Smooth muscle cell (in vitro differentiated cells): ENCODE results near the gene RBP4. TPM values are rescaled to one million over a fixed set of nuclear protein-coding genes. Genes with fewer than 3 reads are reported as not detected.

ENCODE experiments used
- DNase-seq: peaks from one replicate; lab custom pipeline; 2025; ENCODE audit not compliant: unreplicated experiment; lab: John Stamatoyannopoulos, UW
- H2AFZ ChIP-seq: fragments of 200-600 bp; sonication (generic); 2 replicates; pipeline ENCODE4 v1.6.0; 2016; ENCODE audit warnings: antibody characterized with exemption, low read depth, mild to moderate bottlenecking
- H3F3A ChIP-seq: fragments of 200-600 bp; sonication (generic); 2 replicates; pipeline ENCODE4 v1.6.0; 2017; ENCODE audit warnings: antibody characterized with exemption, low read depth
- H3K27ac ChIP-seq: fragments of 200-600 bp; sonication (generic); 2 replicates; pipeline ENCODE4 v1.5.1; 2016; ENCODE audit warnings: low read depth, mild to moderate bottlenecking
- H3K27me3 ChIP-seq: fragments of 200-600 bp; sonication (generic); 2 replicates; pipeline ENCODE4 v1.6.1; 2016; ENCODE audit warnings: low read depth, mild to moderate bottlenecking
- H3K36me3 ChIP-seq: fragments of 200-600 bp; sonication (generic); 2 replicates; pipeline ENCODE4 v1.5.1; 2016; ENCODE audit warnings: low read depth
- H3K4me1 ChIP-seq: fragments of 200-600 bp; sonication (generic); 2 replicates; pipeline ENCODE4 v1.5.1; 2016; ENCODE audit warnings: low read depth
- H3K4me2 ChIP-seq: fragments of 200-600 bp; sonication (generic); 2 replicates; pipeline ENCODE4 v1.6.0; 2016; ENCODE audit warnings: mild to moderate bottlenecking
- H3K4me3 ChIP-seq: fragments of 200-600 bp; sonication (generic); 2 replicates; pipeline ENCODE4 v1.5.1; 2016; ENCODE audit warnings: mild to moderate bottlenecking
- H3K79me2 ChIP-seq: fragments of 200-600 bp; sonication (generic); 2 replicates; pipeline ENCODE4 v1.6.0; 2016; ENCODE audit warnings: low read depth, mild to moderate bottlenecking
- H3K9ac ChIP-seq: fragments of 200-600 bp; sonication (generic); 2 replicates; pipeline ENCODE4 v1.6.0; 2016; ENCODE audit warnings: low read depth
- H3K9me3 ChIP-seq: fragments of 200-600 bp; sonication (generic); replicated peaks from 2 replicates; pipeline ENCODE4 v1.5.1; 2016; ENCODE audit warnings: low read depth
- H4K20me1 ChIP-seq: fragments of 200-600 bp; sonication (generic); 2 replicates; pipeline ENCODE4 v1.6.0; 2016; ENCODE audit warnings: low read depth
- WGBS: methylation state at CpG from one replicate; pipeline ENCODE4 v1.1.7; 2016; ENCODE audit warnings: low lambda C conversion rate; 5-methylcytosine and 5-hydroxymethylcytosine counted together
- polyA plus RNA-seq: library from polyadenylated mRNA; unstranded; fragments of >200 nt; fragmentation: Nextera tagmentation; extraction: Ambion mirVana; gene quantifications from 2 replicates; pipeline ENCODE4 v1.2.1, GENCODE V29; 2016
- total RNA-seq: library from RNA; depleted of rRNA; stranded (reverse); fragments of >200 nt; gene quantifications from 2 replicates; pipeline ENCODE4 v1.2.3, GENCODE V29; 2014
- TF ChIP-seq, protein P1 (sequence below): fragments of 200-600 bp; sonication (generic); IDR thresholded peaks from 2 replicates; pipeline ENCODE4 v1.5.1; 2017; ENCODE audit warnings: borderline replicate concordance, mild to moderate bottlenecking, antibody characterized with exemption; ENCODE audit not compliant: insufficient read depth, poor library complexity, severe bottlenecking

RBP4 gene
- 1.2 TPM in 1 of 2 replicates, not detected in the other for total RNA-seq
- polyA plus RNA-seq = 0.37 and 1.1 TPM in 2 replicates

- Histone ChIP-seq H3K27ac (no peak within 1 kb of the TSS), H3K4me1 (peaks cover 14% of the 10 kb centered on the region), H3K4me3 (peak within 1 kb of the TSS; percentile 48), H3K36me3 (no peaks in the 10 kb centered on the region), H3K9ac (no peak within 1 kb of the TSS), H2AFZ (no peak within 1 kb of the TSS), H3K4me2 (peak within 1 kb of the TSS; percentile 93), H3K79me2 (no peaks in the 10 kb centered on the region), H4K20me1 (no peaks in the 10 kb centered on the region), H3K27me3 (peaks cover 70% of the 10 kb centered on the region), H3K9me3 (no peaks in the 10 kb centered on the region), H3F3A (no peaks in the 10 kb centered on the region)
- 4% methylated on average over 49 of the region's 63 CpGs for WGBS
- TF ChIP-seq, protein P1, sequence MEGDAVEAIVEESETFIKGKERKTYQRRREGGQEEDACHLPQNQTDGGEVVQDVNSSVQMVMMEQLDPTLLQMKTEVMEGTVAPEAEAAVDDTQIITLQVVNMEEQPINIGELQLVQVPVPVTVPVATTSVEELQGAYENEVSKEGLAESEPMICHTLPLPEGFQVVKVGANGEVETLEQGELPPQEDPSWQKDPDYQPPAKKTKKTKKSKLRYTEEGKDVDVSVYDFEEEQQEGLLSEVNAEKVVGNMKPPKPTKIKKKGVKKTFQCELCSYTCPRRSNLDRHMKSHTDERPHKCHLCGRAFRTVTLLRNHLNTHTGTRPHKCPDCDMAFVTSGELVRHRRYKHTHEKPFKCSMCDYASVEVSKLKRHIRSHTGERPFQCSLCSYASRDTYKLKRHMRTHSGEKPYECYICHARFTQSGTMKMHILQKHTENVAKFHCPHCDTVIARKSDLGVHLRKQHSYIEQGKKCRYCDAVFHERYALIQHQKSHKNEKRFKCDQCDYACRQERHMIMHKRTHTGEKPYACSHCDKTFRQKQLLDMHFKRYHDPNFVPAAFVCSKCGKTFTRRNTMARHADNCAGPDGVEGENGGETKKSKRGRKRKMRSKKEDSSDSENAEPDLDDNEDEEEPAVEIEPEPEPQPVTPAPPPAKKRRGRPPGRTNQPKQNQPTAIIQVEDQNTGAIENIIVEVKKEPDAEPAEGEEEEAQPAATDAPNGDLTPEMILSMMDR = no peak
- no peak for DNase-seq
Measured at GRCh38 chr10:93601146-93601773, at the start of gene RBP4. TSS of gene RBP4 (minus strand) at chr10:93601235. CDS start at chr10:93601028, 207 bp downstream.

DNA sequence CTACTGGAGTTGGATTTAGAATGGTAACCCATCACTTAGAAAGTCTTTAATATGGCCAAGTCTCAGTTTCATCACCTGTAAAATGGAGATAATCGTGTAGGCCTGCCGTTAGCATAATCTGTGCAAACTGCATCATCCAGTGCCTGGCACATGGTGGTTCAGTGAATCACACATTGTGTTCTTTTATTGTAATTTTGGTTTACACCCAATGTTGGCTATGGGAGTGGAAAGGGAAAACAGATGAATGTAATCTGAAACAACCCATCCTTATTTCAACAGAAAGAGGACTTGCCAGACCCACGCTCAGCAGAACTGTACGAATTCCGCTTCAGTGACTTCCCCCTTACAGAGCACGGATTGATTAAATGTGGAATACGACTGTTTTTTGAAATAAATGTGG lies 38.8 kb upstream of the RBP4 start:
- H3K9ac ChIP-seq = no peak overlapping the region
- no peaks in the 10 kb centered on the region for H3K79me2 ChIP-seq
- no peak overlapping the region for H2AFZ ChIP-seq
- no peak overlapping the region for H3K27ac ChIP-seq
- TF ChIP-seq, protein P1 = no peak
- no peak overlapping the region for H3K4me3 ChIP-seq
- H3K27me3 ChIP-seq = no peaks in the 10 kb centered on the region
- H3K9me3 ChIP-seq = no peaks in the 10 kb centered on the region
- no peaks in the 10 kb centered on the region for H3K4me1 ChIP-seq
- no peaks in the 10 kb centered on the region for H4K20me1 ChIP-seq
- DNase-seq = no peak
- WGBS = 93% methylated on average over 7 of the region's 7 CpGs
- H3F3A ChIP-seq = no peaks in the 10 kb centered on the region
- no peak overlapping the region for H3K4me2 ChIP-seq
- H3K36me3 ChIP-seq = no peaks in the 10 kb centered on the region

- no peaks in the 10 kb centered on the region for H3K27me3 ChIP-seq
- TF ChIP-seq, protein P1 = no peak
Measured at GRCh38 chr10:93630625-93631557, 29.9 kb upstream of the RBP4 start.

More at GRCh38 chr10:93630625-93631557, 29.9 kb upstream of the RBP4 start:
- no peak for DNase-seq
- H3K4me2 ChIP-seq = no peak overlapping the region
- H2AFZ ChIP-seq = no peak overlapping the region
- H3K36me3 ChIP-seq = no peaks in the 10 kb centered on the region
- H3K9me3 ChIP-seq = no peaks in the 10 kb centered on the region
- H3F3A ChIP-seq = no peaks in the 10 kb centered on the region
- H3K27ac ChIP-seq = no peak overlapping the region
- H3K4me1 ChIP-seq = no peaks in the 10 kb centered on the region
- 81% methylated on average over 15 of the region's 15 CpGs for WGBS
- no peaks in the 10 kb centered on the region for H4K20me1 ChIP-seq
- H3K4me3 ChIP-seq = no peak overlapping the region
- no peak overlapping the region for H3K9ac ChIP-seq
- no peaks in the 10 kb centered on the region for H3K79me2 ChIP-seq
